DOHH2 (cell line): ENCODE data around the gene HOXB1.

Source experiments
- EZH2phosphoT487 ChIP-seq: fragments of 200-600 bp; sonication (generic); IDR thresholded peaks from 2 replicates; pipeline ENCODE4 v1.6.1; 2017; ENCODE audit warnings: borderline replicate concordance, mild to moderate bottlenecking, antibody characterized with exemption, low read length, moderate library complexity, mixed read lengths
- TF ChIP-seq, protein P1 (sequence below): fragments of 200-600 bp; sonication (generic); IDR thresholded peaks from one replicate; pipeline ENCODE4 v1.5.1; 2014; ENCODE audit warnings: antibody characterized with exemption, mild to moderate bottlenecking, low read depth, low read length; ENCODE audit not compliant: poor library complexity, severe bottlenecking

DNA sequence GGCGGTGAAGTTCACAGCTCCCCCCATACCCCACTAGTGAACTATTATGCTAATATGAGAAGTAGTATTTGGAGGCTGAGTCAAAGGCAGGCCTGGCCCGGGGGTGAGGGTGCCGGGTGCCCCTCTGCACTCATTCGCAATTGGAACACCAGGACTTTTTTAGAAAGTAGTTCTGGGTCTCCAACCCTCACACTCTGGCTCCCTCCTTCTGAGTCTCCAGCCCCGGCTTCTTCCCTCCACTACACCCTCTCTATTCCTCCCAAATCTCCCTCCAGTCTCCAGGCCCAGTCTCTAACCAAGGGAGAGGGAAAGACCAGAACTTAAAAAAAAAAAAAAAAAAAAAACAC is 25.4 kb upstream of the HOXB1 start:
- TF ChIP-seq, protein P1, sequence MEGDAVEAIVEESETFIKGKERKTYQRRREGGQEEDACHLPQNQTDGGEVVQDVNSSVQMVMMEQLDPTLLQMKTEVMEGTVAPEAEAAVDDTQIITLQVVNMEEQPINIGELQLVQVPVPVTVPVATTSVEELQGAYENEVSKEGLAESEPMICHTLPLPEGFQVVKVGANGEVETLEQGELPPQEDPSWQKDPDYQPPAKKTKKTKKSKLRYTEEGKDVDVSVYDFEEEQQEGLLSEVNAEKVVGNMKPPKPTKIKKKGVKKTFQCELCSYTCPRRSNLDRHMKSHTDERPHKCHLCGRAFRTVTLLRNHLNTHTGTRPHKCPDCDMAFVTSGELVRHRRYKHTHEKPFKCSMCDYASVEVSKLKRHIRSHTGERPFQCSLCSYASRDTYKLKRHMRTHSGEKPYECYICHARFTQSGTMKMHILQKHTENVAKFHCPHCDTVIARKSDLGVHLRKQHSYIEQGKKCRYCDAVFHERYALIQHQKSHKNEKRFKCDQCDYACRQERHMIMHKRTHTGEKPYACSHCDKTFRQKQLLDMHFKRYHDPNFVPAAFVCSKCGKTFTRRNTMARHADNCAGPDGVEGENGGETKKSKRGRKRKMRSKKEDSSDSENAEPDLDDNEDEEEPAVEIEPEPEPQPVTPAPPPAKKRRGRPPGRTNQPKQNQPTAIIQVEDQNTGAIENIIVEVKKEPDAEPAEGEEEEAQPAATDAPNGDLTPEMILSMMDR = no peak
- no peak for TF ChIP-seq EZH2phosphoT487
